ENCODE data around the gene MLLT1. TPM values are rescaled to one million over a fixed set of nuclear protein-coding genes. Genes with fewer than 3 reads are reported as not detected.

Gene MLLT1
- total RNA-seq, 1 experiment from 2014 or later: 44.2 TPM

DNA sequence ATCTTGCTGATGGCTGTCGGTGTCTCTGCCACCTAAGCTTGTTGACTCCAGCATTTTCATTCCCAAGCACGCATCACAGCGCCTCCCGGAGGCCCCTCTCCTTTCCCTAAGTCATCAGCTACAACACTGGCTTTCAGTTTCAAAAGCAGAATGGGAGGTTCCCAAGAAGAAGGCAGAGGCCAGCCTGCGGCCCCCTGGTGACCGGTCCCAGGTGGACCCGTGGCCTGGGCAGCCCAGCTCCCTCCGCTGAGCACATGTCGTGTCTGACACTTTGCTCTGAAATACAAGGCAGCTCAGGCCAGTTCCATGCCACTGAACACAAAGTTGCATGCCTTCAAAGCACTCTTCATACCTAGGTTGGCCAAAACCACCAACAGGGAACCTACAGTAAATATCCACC is 8.5 kb downstream of the MLLT1 start:
- ChIA-PET POLR2A (ENCODE audit: unreplicated experiment) (no interaction called here), CTCF (no interaction called here)
- Histone ChIP-seq H3K4me1 (replicated peaks; ENCODE audit: insufficient read depth) (no peaks in the 10 kb centered on the region), H3F3A (ENCODE audit: insufficient read depth, low read depth) (no peaks in the 10 kb centered on the region), H3K4me3 (no peak overlapping the region), H4K20me1 (ENCODE audit: insufficient read depth) (peaks cover 7% of the 10 kb centered on the region; the same call in 1 of the 2 replicates), H3K27ac (no peak overlapping the region), H3K27me3 (ENCODE audit: insufficient read depth, low read depth) (no peaks in the 10 kb centered on the region), H2AFZ (no peak overlapping the region), H3K9me2 (ENCODE audit: insufficient read depth) (no peaks in the 10 kb centered on the region), H3K9me3 (ENCODE audit: insufficient read depth, low read depth) (no peaks in the 10 kb centered on the region), H3K36me3 (ENCODE audit: low read depth) (no peaks in the 10 kb centered on the region), H3K79me2 (ENCODE audit: low read depth) (peaks cover 12% of the 10 kb centered on the region; the same call in 1 of the 2 replicates), H3K4me2 (no peak overlapping the region)
- no TSS peak for BruUV-seq (replicated peaks)
- intact Hi-C loops (cut with micrococcal nuclease; ENCODE audit: unreplicated experiment): no loop called here
- TF ChIP-seq EZH2 (IDR thresholded peaks at IDR 0.05; ENCODE audit: low read depth): no peak
- TF ChIP-seq, protein P1, sequence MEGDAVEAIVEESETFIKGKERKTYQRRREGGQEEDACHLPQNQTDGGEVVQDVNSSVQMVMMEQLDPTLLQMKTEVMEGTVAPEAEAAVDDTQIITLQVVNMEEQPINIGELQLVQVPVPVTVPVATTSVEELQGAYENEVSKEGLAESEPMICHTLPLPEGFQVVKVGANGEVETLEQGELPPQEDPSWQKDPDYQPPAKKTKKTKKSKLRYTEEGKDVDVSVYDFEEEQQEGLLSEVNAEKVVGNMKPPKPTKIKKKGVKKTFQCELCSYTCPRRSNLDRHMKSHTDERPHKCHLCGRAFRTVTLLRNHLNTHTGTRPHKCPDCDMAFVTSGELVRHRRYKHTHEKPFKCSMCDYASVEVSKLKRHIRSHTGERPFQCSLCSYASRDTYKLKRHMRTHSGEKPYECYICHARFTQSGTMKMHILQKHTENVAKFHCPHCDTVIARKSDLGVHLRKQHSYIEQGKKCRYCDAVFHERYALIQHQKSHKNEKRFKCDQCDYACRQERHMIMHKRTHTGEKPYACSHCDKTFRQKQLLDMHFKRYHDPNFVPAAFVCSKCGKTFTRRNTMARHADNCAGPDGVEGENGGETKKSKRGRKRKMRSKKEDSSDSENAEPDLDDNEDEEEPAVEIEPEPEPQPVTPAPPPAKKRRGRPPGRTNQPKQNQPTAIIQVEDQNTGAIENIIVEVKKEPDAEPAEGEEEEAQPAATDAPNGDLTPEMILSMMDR (conservative IDR thresholded peaks at IDR 0.05): no peak
- no peak for DNase-seq

- Histone ChIP-seq H3K27me3 (ENCODE audit: insufficient read depth, low read depth) (no peaks in the 10 kb centered on the region), H3F3A (ENCODE audit: insufficient read depth, low read depth) (no peaks in the 10 kb centered on the region), H3K79me2 (ENCODE audit: low read depth) (peaks cover 12% of the 10 kb centered on the region; the same call in 1 of the 2 replicates), H4K20me1 (ENCODE audit: insufficient read depth) (peaks cover 7% of the 10 kb centered on the region; the same call in 1 of the 2 replicates), H3K27ac (no peak overlapping the region), H3K4me1 (replicated peaks; ENCODE audit: insufficient read depth) (no peaks in the 10 kb centered on the region), H3K4me3 (no peak overlapping the region), H3K9me2 (ENCODE audit: insufficient read depth) (no peaks in the 10 kb centered on the region), H3K9me3 (ENCODE audit: insufficient read depth, low read depth) (no peaks in the 10 kb centered on the region), H3K36me3 (ENCODE audit: low read depth) (no peaks in the 10 kb centered on the region), H2AFZ (no peak overlapping the region), H3K4me2 (no peak overlapping the region)
- intact Hi-C loops (cut with micrococcal nuclease; ENCODE audit: unreplicated experiment): no loop called here
- no peak for DNase-seq
- ChIA-PET POLR2A (ENCODE audit: unreplicated experiment) (no interaction called here), CTCF (no interaction called here)
- TF ChIP-seq EZH2 (IDR thresholded peaks at IDR 0.05; ENCODE audit: low read depth): no peak
- TF ChIP-seq, protein P1 (conservative IDR thresholded peaks at IDR 0.05): no peak
- BruUV-seq (replicated peaks): no TSS peak
Measured at GRCh38 chr19:6270822-6271221, 9.0 kb downstream of the MLLT1 start.

GRCh38 chr19:6270076-6270745 is 9.6 kb downstream of the MLLT1 start:
- Histone ChIP-seq H3F3A (ENCODE audit: insufficient read depth, low read depth) (no peaks in the 10 kb centered on the region), H3K4me1 (replicated peaks; ENCODE audit: insufficient read depth) (no peaks in the 10 kb centered on the region), H3K36me3 (ENCODE audit: low read depth) (no peaks in the 10 kb centered on the region), H3K27me3 (ENCODE audit: insufficient read depth, low read depth) (no peaks in the 10 kb centered on the region), H3K4me3 (no peak overlapping the region), H3K4me2 (no peak overlapping the region), H3K9me2 (ENCODE audit: insufficient read depth) (no peaks in the 10 kb centered on the region), H3K9me3 (ENCODE audit: insufficient read depth, low read depth) (no peaks in the 10 kb centered on the region), H2AFZ (no peak overlapping the region), H3K79me2 (ENCODE audit: low read depth) (peaks cover 12% of the 10 kb centered on the region; the same call in 1 of the 2 replicates), H3K27ac (no peak overlapping the region), H4K20me1 (ENCODE audit: insufficient read depth) (peaks cover 7% of the 10 kb centered on the region; the same call in 1 of the 2 replicates)
- BruUV-seq (replicated peaks): no TSS peak
- ChIA-PET CTCF (no interaction called here), POLR2A (ENCODE audit: unreplicated experiment) (no interaction called here)
- no peak for DNase-seq
- TF ChIP-seq, protein P1 (conservative IDR thresholded peaks at IDR 0.05): no peak
- no peak for TF ChIP-seq EZH2 (IDR thresholded peaks at IDR 0.05; ENCODE audit: low read depth)
- intact Hi-C loops (cut with micrococcal nuclease; ENCODE audit: unreplicated experiment): no loop called here
